HG03342 (cell line): Measurements from ENCODE around the gene IL1R1.
A peak's percentile ranks its signal among the peaks of the same experiment; 100 is the strongest.
"Not testable (repeated sequence)": the region's sequence is repeated elsewhere in the genome, so short reads cannot be mapped to it uniquely, and the experiment has no call there.

Source experiments
- ATAC-seq: cut with Tn5 transposase; IDR thresholded peaks from one replicate; pipeline ENCODE4 v1.9.1; 2021; ENCODE audit warnings: mild to moderate bottlenecking, moderate library complexity; ENCODE audit not compliant: unreplicated experiment

IL1R1 gene

GRCh38 chr2:102141970-102142828 lies at the start of gene IL1R1:
TSS of gene IL1R1 (plus strand) at chr2:102142746. CDS start at chr2:102157725, 14,979 bp downstream.
- ATAC-seq = no peak

GRCh38 chr2:102093662-102094061 lies 48.9 kb upstream of the IL1R1 start:
- ATAC-seq = no peak

GRCh38 chr2:102094917-102095316 lies 47.6 kb upstream of the IL1R1 start:
- ATAC-seq = no peak

- ATAC-seq = no peak
Measured at GRCh38 chr2:102096103-102096502, 46.4 kb upstream of the IL1R1 start.

GRCh38 chr2:102098756-102099155 lies 43.8 kb upstream of the IL1R1 start:
- no peak for ATAC-seq

- no peak for ATAC-seq
Measured at GRCh38 chr2:102099536-102100298, 42.8 kb upstream of the IL1R1 start.

GRCh38 chr2:102100371-102101096 lies 42.0 kb upstream of the IL1R1 start:
- no peak for ATAC-seq

GRCh38 chr2:102101097-102101848 lies 41.3 kb upstream of the IL1R1 start:
- ATAC-seq = no peak

GRCh38 chr2:102101849-102102635 lies 40.5 kb upstream of the IL1R1 start:
- no peak for ATAC-seq

GRCh38 chr2:102102636-102102948 lies 40.0 kb upstream of the IL1R1 start:
- not testable (repeated sequence) for ATAC-seq

GRCh38 chr2:102103284-102103683 lies 39.3 kb upstream of the IL1R1 start:
- no peak for ATAC-seq

- peak; percentile 87 for ATAC-seq
Measured at GRCh38 chr2:102103992-102104871, 38.3 kb upstream of the IL1R1 start.

- no peak for ATAC-seq
Measured at GRCh38 chr2:102106133-102106556, 36.4 kb upstream of the IL1R1 start.

GRCh38 chr2:102106813-102107740 lies 35.5 kb upstream of the IL1R1 start:
- not testable (repeated sequence) for ATAC-seq

GRCh38 chr2:102107741-102108070 lies 34.8 kb upstream of the IL1R1 start:
- ATAC-seq = no peak

GRCh38 chr2:102109016-102109415 lies 33.5 kb upstream of the IL1R1 start:
- ATAC-seq = no peak

- no peak for ATAC-seq
Measured at GRCh38 chr2:102110171-102110570, 32.4 kb upstream of the IL1R1 start.
